ENCODE measurements around the gene ABHD6.

ABHD6 gene

GRCh38 chr3:58341376-58341775 is 103.8 kb downstream of the ABHD6 start:
- DNase-seq (ENCODE audit: low read depth in 2 of 3, low spot score in 1 of 3) = no peak

GRCh38 chr3:58342676-58343075 is 105.1 kb downstream of the ABHD6 start:
- no peak for DNase-seq (ENCODE audit: low read depth in 2 of 3, low spot score in 1 of 3)

All from stimulated activated CD4-positive, alpha-beta T cell treated with anti-CD3 and anti-CD28 coated beads, Interleukin-12 subunit alpha, Interleukin-12 subunit beta, amount 100 ng/mL, for 48 hours (primary cell).